WERI-Rb-1 (cell line): ENCODE results near the gene PLEKHH3.
"Not testable (repeated sequence)": the region's sequence is repeated elsewhere in the genome, so short reads cannot be mapped to it uniquely, and the experiment has no call there.

Source experiments
- DNase-seq: peaks from one replicate; pipeline ENCODE4 v3.0.0-alpha.2; 2020
- H3K27ac ChIP-seq: fragments of 250-450 bp; sonication (Bioruptor Pico); 2 replicates; pipeline ENCODE4 v1.5.1; 2020; ENCODE audit warnings: mild to moderate bottlenecking, moderate library complexity
- H3K27me3 ChIP-seq: fragments of 250-450 bp; sonication (Bioruptor Pico); 2 replicates; pipeline ENCODE4 v1.5.1; 2021; ENCODE audit warnings: mild to moderate bottlenecking, low read depth, moderate library complexity; ENCODE audit not compliant: insufficient read depth, severe bottlenecking
- H3K36me3 ChIP-seq: fragments of 250-450 bp; sonication (Bioruptor Pico); 2 replicates; pipeline ENCODE4 v1.5.1; 2020; ENCODE audit warnings: mild to moderate bottlenecking, moderate library complexity
- H3K4me3 ChIP-seq: 2 replicates; pipeline ENCODE4 v1.5.1; 2011; ENCODE audit warnings: low read depth, mild to moderate bottlenecking, control low read depth, low read length
- H3K9me3 ChIP-seq: fragments of 250-450 bp; sonication (Bioruptor Pico); 2 replicates; pipeline ENCODE4 v1.5.1; 2021; ENCODE audit warnings: mild to moderate bottlenecking, moderate library complexity; ENCODE audit not compliant: severe bottlenecking
- CTCF ChIP-seq: IDR thresholded peaks from 2 replicates; pipeline ENCODE4 v1.5.1; 2011; ENCODE audit warnings: low read depth, mild to moderate bottlenecking, control low read depth, inconsistent platforms, low read length

The PLEKHH3 gene

GRCh38 chr17:42667088-42667951 lies 9.5 kb downstream of the PLEKHH3 start:
- Histone ChIP-seq H3K4me3 (no peak overlapping the region), H3K27ac (no peak overlapping the region), H3K27me3 (no peaks in the 10 kb centered on the region), H3K9me3 (no peaks in the 10 kb centered on the region), H3K36me3 (peaks cover 80% of the 10 kb centered on the region)
- no peak for TF ChIP-seq CTCF
- no peak for DNase-seq

DNA sequence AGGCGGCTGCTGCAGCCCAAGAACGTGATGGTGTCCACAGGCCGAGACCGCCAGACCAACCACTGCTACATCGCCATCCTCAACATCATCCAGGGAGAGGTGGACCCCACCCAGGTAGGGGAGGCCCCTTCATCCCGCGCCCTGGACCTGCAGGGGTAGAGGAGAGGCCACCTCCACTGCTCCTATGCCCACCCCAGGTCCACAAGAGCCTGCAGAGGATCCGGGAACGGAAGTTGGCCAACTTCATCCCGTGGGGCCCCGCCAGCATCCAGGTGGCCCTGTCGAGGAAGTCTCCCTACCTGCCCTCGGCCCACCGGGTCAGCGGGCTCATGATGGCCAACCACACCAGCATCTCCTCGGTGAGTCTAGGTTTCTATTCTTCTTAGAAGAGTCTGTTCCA lies 10.7 kb downstream of the PLEKHH3 start:
- not testable (repeated sequence) for H3K4me3 ChIP-seq, DNase-seq, H3K27ac ChIP-seq, H3K27me3 ChIP-seq, H3K9me3 ChIP-seq
- peaks cover 79% of the 10 kb centered on the region for H3K36me3 ChIP-seq

- Histone ChIP-seq H3K4me3 (no peak overlapping the region), H3K36me3 (peaks cover 76% of the 10 kb centered on the region), H3K9me3 (no peaks in the 10 kb centered on the region), H3K27me3 (no peaks in the 10 kb centered on the region), H3K27ac (no peak overlapping the region)
- DNase-seq = no peak
- TF ChIP-seq CTCF = no peak
These were observed 11.2 kb downstream of the PLEKHH3 start for GRCh38 chr17:42665581-42666001.

- no peak for DNase-seq
- no peaks in the 10 kb centered on the region for H3K27me3 ChIP-seq
- peaks cover 5% of the 10 kb centered on the region for H3K9me3 ChIP-seq
- TF ChIP-seq CTCF = no peak
- H3K4me3 ChIP-seq = no peak overlapping the region
- peaks cover 34% of the 10 kb centered on the region for H3K36me3 ChIP-seq
- no peak overlapping the region for H3K27ac ChIP-seq
These were observed 16.0 kb downstream of the PLEKHH3 start for GRCh38 chr17:42660692-42661345.

DNA sequence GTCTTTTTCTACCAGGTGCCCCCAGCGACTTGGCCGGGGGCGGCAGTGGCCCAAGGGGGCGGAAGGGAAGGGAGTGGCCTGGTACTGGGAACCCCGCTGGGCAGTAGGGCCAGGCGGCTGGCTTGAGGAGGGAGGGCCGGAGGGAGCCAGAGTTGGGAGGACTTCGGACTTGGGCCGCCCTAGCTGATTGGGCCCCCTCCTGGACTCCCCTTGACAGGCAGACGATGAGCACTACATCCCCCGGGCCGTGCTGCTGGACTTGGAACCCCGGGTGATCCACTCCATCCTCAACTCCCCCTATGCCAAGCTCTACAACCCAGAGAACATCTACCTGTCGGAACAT lies 16.9 kb downstream of the PLEKHH3 start:
- H3K9me3 ChIP-seq, DNase-seq, H3K4me3 ChIP-seq, H3K27ac ChIP-seq, H3K27me3 ChIP-seq: not testable (repeated sequence)
- H3K36me3 ChIP-seq = peaks cover 27% of the 10 kb centered on the region

DNA sequence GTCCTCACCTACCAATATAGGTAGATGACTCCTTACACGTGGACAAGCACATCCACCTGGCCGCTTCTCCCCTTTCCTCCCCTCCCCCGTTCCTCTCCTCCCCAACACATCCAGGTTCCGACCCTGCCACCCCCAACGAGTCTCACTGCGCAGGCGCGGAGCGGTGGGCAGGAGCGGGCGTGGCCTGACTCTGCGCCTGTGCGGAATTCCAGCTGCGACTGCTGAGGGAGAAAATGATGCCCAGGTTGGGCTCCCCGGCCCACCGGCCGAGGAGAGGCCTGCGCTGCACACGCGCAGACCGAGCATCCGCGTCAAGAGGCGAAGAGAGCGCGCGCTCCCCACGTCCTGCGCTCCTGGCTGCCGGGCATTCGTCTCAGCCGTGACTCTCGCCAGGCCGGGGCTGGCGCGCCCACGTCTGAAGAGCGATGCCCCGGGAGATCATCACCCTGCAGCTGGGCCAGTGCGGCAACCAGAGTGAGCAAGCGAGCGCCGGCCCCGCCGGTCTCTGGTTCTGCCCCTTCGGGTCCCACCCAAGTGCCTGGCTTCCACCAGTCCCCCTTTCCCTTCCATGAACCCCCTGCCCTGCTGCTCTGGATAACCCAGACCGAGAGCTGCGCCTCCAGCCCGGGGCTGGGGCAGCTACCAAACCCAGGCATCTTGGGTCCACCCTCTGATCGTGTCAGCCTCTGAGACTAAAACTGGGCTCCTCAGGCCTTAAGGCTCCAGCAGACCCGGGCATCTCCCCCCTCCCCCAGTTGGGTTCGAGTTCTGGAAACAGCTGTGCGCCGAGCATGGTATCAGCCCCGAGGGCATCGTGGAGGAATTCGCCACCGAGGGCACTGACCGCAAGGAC lies 17.5 kb downstream of the PLEKHH3 start, which contains the start of gene TUBG2:
Gene TUBG2, plus strand, starts transcription at position 206 of the 853 bp plus-strand sequence. Its CDS starts 220 bp downstream, at position 426.
- Histone ChIP-seq H3K9me3 (peaks cover 5% of the 10 kb centered on the region), H3K27me3 (no peaks in the 10 kb centered on the region), H3K4me3 (peak within 1 kb of the TSS; percentile 80), H3K36me3 (peaks cover 24% of the 10 kb centered on the region), H3K27ac (peak within 1 kb of the TSS; percentile 61)
- no peak for TF ChIP-seq CTCF
- DNase-seq = peak; percentile 98
